RPMI7951 (cell line): ENCODE data around the gene ICAM5. TPM values are rescaled to one million over a fixed set of nuclear protein-coding genes. Genes with fewer than 3 reads are reported as not detected.
A peak's percentile ranks its signal among the peaks of the same experiment; 100 is the strongest.
"Not testable (repeated sequence)": the region's sequence is repeated elsewhere in the genome, so short reads cannot be mapped to it uniquely, and the experiment has no call there.

Source experiments
- DNase-seq: peaks from one replicate; pipeline ENCODE4 v3.0.0-alpha.2; 2012; ENCODE audit warnings: low read depth
- total RNA-seq: library from RNA; depleted of rRNA; stranded (reverse); fragments of >200 nt; shearing (Covaris generic); gene quantifications from 2 replicates; pipeline ENCODE4 v1.2.3, GENCODE V29; 2014

ICAM5 gene
- total RNA-seq, 1 experiment from 2014 or later: 12.0 TPM

DNA sequence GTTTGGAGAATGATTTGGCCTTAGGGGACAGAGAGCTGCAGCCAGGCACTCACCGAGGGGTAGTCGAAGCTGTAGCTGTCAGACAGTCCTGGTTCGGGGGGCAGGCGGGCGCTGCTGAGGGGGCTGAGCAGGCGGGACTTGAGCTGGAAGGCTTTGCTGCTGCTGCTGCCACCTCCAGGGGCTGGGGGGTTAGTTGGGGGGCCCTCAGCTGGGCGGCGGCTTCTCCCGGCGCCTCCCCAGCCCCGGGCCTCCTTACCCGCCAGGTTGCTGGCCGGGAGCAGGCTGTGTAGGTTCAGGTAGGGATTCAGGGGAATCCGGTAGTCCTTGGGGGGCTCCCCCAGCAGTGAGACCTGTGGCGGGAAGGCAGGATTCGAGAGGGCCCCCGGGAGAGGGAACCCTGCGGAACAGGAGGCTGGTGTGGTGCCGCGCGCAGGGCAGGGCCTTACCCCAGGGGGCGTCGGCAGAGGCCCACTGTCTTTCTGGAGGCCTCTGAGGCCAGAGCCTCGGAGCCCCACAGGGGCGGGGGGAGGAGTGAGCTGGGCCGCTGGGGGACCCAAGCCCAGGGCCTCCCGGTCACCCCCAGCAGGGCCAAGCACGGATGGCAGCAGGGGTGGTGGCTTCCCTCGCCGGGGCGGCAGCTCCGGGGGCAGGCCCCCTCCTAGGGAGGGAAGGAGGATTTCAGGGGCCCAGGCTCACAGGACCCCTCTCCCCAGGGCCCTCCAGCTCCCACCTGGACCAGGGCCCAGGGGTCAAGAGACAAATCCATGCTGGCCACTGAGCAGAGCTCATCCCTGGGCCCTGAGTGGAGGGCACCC lies 31.1 kb downstream of the ICAM5 start:
- no peak for DNase-seq

DNA sequence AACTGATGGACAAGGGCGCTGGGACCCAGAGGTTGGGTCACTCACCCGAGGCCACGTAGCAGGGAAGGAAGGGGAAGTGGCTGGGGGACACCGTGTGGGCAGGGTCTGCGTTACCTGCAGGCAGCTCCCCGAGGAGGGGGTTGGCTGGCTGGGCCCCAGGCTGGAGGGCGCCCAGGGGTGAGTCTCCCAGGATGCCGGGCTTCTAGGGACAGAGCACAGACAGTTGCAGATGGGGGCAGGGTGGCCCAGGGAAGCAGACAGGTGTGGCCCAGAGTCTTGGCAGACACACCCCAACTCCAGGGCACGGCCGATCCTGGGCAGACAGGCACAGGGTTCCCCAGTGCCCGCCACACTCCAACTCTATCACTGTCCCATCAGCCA lies 31.7 kb downstream of the ICAM5 start:
- DNase-seq: no peak

DNA sequence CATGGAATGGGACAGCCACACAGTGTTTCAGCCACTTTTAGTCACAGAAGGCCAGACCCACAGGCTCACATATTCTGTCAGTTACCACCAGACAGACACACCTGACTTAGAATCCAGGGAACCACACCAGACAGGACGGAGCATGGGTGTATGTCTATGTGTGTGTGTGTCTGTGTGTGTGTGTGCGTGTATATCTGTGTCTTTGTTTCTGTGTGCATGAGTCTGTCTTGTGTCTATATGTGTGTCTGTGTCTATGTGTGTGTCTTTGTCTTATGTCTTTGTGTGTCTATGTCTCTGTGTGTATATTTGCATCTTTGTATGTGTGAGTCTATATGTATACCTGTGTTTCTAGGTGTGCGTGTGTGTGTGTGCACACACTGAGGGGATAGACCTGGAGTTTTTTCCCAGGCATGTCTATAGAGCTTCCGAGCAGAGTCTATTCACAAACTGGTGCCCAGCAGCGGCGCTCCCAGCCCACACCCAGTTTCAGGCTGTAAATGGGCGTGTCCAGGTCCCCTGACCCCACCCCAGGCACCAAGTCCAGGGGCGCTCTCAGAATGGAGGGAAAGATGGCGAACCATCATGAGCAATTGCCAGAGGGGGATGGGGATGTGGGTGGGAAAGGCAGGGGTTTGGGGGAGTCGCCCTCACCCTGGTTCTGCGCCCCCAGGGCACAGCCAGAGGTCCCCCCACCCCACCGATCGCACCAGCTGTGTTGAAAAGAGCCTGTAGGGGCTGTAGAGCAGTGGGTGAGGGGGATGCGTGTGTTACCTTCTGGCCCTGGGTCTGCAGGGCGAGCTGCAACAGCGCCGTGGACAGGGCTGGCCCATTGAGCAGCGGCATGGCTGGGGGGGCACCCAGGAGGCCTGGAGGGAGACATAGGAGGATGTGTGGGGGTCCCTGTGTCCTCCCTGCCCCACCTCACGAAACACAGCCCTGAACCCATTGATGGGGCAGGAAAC lies 32.4 kb downstream of the ICAM5 start:
- no peak for DNase-seq

DNA sequence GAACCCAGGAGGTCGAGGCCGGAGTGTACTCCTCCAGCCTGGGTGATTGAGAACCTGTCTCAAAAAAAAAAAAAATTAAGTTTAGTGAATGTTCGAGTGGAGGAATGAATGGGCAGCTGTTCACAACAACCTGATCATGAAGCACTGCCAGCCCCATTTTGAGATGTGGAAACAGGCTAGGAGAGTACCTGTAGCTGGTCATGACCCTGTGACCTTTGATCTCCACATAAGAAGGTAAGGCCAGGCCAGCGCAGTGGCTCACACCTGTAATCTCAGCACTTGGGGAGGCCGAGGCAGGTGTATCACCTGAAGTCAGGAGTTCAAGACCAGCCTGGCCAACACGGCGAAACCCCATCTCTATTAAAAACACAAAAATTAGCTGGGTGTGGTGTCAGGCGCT lies 36.0 kb downstream of the ICAM5 start:
- DNase-seq: no peak

DNA sequence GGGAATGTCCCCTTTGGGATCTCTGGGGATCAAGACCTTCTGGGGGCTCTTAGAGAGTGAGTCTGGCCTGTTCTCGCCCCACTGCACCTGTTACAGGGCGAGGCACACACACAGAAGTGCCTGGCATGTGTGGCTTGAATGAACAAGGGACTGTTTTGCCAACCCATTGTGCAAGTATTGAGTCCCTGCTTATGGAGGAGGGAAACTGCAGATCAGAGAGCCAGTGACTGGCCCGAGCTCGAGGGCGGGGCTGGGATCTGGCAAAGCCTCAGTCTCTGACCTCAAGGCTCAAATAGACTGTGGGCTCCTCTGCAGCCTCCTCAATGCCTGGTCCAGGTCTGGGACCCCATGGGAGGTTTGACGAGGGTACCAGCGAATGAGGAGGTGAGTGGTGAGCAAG lies 38.0 kb downstream of the ICAM5 start:
- DNase-seq: no peak

DNA sequence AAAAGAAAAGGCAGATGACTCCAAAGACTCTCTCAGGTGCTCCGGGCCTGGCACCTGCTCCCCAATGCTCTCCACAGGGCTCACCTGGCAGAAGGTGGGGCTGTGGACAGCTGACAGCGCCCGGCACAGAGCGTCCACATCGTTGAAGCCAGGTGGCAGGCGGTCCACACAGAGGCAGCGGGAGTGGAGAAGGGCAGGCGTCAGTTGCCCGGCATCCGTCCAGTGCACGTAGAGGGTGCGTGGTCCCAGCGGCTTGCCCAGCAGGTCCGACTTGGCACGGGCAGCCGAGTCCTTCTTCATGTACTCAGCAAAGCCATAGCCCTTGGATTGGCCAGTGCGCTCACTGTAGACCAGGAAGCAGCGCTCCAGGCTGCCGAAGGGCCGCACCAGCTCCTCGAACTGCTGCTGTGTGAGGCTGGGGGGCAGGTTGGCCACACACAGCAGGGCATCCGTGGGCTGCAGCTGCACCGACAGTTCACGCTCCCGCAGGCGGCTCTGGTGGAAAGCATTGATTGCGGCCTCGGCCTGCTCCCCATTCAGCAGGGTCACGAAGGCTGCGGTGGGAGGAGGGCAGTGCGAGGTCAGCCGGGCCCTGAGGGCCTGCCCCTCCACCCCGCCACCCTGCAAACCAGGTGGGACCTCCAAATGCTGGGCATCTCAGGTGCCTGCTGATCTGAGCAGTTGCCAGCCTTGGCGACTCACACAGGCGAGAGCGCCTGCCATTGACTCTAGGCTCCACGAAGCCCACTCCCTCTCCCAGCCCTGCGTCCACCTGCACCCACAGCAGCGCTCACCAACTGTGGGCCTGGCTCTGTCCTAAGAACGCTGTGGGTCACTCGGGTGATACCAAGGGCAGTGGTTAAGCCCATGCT lies 39.0 kb downstream of the ICAM5 start:
- DNase-seq: no peak

DNA sequence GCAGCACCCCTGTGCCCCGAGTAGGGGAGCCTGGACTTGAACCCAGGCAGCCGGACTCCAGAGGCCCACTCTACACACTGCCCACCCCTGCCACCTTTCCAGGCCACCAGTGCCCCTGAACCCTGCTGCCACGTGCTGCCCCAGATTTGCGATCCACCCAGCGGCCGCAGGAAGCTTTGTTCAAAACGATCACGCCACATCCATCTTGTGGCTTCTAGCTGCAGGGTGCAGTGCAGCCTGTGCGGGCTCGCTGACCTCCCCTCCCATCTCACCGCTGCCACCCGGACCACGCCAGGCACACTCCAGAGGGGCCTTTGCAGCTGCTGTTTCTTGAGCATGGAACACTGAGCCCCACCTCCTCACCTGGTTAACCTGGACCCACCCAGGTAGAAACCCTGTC lies 39.8 kb downstream of the ICAM5 start:
- no peak for DNase-seq

DNA sequence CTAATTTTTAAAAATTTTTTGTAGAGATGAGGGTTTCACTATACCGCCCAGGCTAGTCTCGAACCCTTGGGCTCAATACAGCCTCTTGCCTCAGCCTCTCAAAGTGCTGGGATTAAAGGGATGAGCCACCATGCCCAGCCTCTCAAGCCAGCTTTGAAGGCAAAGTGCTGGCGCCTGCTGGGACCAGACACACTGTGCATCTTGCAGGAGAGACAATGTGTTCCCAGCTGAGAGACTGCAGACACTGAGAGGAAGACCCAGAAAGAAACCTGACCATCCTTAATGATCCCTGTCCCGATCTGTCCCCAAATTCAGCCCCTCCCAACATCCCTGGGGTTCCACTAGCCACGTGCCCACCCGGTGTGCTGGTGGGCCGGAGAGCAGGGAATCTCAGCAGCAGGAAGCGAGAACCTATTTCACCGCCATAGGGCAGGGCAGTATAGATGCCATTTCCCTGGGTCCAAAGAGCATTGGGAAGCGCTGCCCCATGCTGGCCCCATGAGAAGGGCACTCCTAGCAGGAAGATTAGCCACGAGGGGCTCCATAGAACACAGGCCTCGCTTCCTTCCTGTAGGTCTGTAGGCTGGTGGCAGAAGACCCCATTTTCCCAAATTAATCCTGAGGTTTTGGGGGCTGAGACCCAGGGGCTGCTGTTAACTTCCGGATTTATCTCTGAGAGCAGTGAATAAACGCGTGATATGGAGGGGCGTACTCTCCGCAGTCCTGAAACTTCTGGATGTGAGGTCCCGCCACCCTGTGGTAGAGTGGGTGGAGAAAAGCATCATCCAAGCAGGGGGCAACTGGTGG lies 42.6 kb downstream of the ICAM5 start:
- peak; percentile 12 for DNase-seq

DNA sequence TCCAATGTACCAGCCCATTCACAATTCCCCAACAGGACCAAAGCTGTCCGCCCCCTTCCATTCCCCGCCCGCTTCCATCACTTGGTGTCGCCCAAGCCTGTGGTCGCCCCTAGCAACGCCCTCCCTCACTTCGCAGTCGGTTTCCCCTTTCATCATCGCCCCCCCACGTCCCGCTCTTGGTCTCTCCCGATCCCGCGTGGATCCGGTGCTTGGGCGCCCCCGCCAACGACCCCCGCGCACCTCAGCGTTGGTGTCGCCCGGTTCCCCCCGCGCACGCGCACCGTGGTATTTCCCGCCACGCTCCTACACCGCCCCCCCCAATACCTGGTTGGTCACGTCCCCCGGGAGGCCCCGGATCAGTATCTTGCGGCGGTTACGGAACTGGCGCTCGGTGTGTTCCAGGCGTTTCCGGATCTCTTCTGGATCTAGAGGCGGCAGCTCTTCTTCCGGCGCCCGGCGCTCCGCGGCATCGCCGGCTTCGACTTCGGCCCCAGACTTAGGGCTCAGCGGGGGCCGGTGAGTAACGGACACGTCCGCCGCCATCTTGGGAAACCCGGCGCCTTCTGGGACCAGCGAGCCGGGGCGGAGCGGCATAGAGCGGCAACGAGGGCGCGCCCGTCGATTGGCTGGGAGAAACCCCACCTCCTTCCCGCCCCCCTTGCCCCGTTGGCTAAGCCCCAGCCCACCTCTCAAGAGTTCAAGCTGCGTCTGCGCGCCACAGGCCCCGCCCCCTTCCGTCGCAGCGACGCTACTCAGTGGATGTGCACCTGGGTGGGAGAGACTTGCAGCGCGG lies 43.4 kb downstream of the ICAM5 start, which contains the start of gene RAVER1:
RAVER1 (minus strand) TSS at position 565 of the 793 bp plus-strand sequence; CDS start at position 543, 22 bp downstream.
- DNase-seq: peak; percentile 96

DNA sequence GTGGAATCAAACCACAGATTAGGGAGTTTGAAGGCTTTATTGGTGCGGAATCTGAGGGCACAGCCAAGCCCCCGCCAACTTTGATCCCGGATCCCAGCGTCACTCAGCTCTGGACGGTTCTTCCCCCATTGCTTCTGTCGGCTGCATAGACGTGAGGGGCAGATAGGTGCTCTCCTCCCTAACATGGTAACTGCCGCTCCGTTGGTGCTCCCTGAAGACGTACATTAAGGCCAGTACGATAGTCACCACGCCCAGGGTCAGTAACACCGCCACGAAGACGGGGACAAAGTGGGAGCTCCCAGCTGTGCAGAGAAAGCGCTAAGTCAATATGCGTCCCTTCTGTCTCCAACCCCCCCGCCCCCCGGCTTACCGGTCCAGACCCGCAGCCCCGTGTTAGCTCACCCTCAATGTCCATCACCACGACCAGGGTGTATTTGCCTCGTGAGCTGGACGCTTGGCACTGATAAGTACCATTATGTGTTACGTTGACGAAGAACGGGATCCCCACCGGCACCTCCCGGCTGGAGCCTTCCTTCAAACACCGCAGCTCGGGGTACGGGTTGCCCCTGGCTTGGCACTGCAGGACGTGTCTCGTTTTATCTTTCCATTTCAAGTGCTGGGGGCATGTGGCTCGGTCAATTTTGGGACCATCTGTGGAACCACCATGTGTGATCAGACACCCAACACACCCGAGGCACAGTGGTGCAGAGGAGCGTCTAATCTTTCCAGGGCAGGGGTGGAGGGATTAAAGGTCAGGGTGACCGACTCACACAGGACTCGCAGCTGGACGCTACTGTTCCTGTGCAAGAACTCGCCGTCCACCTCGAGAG lies 44.2 kb downstream of the ICAM5 start:
- DNase-seq: no peak

DNA sequence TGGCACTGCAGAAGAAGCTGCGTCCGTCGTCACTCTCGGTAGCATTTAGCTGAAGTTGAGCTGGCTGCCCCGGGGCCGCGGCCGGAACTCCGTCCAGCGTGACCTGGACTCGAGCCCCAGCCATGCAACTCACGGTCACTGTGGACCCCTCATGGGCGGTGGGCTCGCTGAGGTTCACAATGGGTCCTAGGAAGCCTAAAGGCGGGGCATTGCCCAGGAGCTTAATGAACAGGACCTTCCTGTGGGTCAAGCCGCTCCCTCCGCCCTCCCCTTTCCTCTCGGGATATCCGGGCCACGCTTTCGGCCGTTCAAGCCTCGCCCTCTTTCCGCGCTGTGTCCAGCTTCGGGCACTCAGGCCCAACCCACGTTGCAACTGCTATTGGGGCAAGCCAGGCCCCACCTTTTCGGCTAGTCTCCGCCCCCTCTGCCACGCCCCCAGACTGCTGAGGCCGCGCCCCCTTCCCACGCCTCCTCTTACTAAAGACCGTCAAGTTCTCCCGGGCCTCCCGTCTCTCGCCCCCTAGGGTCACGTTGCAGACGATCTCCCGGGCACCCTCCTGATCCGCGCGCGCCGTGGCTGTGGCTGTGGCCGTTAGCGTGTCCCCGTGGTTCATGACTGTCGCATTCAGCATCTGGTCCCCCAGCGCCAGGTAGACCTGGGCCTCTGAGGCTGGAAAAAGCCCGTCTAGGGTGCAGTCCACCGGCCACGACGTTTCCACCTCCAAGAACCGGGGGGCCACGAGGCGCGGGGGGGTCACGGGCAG lies 45.0 kb downstream of the ICAM5 start:
- peak; percentile 96 for DNase-seq

DNA sequence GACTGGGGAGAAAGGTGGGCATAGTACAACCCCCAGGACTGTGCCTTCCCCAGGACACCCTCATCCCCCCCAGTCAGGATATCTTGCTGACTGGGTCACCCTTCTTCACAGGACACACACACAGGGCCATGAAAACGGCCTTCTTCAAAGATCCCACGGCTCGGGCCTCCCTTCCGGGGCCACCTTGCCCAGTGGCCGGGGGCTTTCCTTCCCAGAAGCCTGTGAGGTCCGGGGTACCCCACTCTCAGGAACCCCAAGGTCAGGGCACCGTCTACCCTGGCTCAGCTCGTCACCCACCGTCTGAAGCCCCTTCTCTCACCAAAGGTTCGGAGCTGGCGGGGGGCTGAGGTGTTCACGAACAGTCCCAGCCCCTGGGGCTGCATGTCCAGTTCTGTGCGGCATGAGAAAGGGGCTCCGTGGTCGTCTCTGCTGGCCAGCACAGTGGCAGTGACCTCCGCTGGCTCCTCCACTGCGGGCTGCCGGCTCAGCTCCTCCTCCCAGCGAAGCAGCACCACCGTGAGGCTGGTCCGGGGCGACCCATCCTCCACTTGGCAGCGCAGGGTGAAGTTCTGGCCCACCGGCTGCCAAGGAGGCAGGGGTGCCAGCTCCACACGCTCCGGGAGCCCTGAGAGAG lies 45.7 kb downstream of the ICAM5 start:
- no peak for DNase-seq

DNA sequence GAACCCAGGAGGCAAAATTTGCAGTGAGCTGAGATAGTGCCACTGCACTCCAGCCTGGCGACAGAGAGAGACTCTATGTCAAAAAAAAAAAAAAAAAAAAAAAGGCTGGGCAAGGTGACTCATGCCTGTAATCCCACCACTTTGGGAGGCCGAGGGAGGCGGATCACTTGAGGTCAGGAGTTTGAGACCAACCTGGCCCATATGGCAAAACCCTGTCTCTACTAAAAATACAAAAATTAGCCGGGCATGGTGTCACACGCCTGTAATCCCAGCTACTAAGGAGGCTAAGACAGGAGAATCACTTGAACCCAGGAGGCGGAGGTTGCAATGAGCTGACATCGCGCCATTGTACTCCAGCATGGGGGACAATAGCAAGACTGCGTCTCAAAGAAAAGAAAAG lies 47.0 kb downstream of the ICAM5 start:
- not testable (repeated sequence) for DNase-seq

DNA sequence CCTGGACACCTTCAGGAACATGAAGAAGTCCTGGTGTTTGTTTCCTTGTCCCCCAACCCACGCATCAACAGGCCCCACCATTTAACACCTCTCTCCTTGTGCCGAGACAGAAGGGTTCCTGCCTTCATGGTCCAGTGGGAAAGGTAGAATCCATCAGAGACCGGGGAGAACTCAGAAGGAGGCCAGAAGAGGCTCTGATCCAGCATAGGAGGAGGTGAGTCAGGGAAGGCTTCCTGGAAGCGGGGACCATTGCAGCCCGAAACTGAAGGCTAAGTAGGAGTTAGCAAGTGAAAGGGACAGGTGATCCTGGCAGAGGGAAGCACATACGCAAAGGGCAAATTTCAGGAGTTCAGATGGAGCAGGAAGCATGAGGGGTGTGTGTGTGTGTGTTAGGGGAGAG lies 49.2 kb downstream of the ICAM5 start:
- no peak for DNase-seq

DNA sequence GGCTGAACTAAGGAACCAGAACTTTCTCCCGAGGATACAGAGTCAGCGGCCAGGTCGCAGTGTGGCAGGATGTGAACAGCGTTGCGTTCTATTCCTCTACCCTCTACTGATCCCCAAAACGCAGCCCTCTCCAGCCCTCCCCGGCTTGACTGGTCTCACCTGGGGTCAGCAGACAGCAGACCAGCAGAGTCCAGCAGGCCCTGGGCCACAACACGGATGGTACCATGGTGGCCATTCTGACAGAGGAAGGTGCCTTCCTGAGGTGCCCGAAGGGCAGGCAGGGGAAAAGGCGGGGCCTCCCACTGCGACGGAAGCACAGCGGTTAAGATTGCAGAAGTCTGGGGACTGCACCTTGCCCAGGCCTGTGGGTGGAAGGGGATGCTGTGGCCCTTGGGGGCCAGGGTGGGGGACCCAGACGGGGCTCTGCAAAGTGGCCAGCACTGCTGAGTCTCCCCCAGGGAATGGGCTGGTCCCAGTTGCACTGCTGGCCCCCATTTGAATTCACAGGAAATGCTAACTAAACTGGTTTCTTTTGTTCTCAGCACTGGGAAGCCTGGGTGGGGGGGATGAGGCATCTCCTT lies 49.7 kb downstream of the ICAM5 start, which contains the start of gene ICAM3:
ICAM3 (minus strand) TSS at position 245 of the 581 bp plus-strand sequence; CDS start at position 235, 10 bp downstream.
- DNase-seq: no peak

DNA sequence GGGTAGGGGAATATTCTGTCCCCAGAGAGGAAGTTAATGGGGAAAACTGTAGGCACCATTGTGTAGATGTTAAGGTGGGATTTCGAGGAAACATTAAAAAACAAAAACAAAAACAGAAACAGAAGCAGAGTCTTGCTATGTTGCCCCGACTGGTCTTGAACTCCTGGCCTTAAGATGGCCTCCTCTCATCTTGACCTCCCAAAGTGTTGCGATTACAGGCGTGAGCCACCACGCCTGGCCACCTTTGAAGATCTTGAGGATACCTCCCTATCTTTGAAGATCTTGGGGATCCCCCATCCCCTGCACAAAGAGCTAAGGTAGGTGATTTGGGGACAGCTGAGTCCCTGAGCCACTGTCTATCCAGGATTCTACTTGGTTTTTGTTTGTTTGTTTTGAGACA lies 50.2 kb downstream of the ICAM5 start:
- no peak for DNase-seq

DNA sequence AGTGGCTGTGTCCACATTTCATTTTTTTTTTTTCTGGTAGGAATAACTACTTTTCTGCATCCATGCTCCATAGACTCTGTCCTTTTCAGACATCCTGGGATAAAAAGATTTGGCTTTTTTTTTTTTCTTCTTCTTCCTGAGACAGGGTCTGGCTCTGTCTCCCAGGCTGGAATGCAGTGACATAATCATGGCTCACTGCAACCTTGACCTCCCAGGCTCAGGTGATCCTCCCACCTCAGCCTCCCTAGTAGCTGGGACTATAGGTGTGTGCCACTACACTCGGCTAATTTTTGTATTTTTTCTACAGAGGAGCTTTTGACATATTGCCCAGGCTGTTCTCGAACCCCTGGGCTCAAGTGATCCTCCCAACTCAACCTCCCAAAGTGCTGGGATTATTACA lies 53.7 kb downstream of the ICAM5 start:
- DNase-seq: no peak
